ENCODE results near the gene KCNMA1.

The KCNMA1 gene

GRCh38 chr10:77586719-77587415, 50.7 kb downstream of the KCNMA1 start:
- peak; percentile 53 for DNase-seq (ENCODE audit: low read depth)
- no peak overlapping the region for H3K4me3 ChIP-seq (ENCODE audit: low read length)
- TF ChIP-seq CTCF (conservative IDR thresholded peaks at IDR 0.05; ENCODE audit: low read depth, low read length) = no peak

- no peak overlapping the region for H3K4me3 ChIP-seq (ENCODE audit: low read length)
- TF ChIP-seq CTCF (conservative IDR thresholded peaks at IDR 0.05; ENCODE audit: low read depth, low read length) = no peak
- no peak for DNase-seq (ENCODE audit: low read depth)
Observed at GRCh38 chr10:77584938-77585337, 52.7 kb downstream of the KCNMA1 start.

GRCh38 chr10:77583527-77583926, 54.1 kb downstream of the KCNMA1 start:
- no peak overlapping the region for H3K4me3 ChIP-seq (ENCODE audit: low read length)
- no peak for DNase-seq (ENCODE audit: low read depth)
- no peak for TF ChIP-seq CTCF (conservative IDR thresholded peaks at IDR 0.05; ENCODE audit: low read depth, low read length)

- no peak for DNase-seq (ENCODE audit: low read depth)
- H3K4me3 ChIP-seq (ENCODE audit: low read length) = no peak overlapping the region
- TF ChIP-seq CTCF (conservative IDR thresholded peaks at IDR 0.05; ENCODE audit: low read depth, low read length) = no peak
Observed at GRCh38 chr10:77582710-77583115, 54.9 kb downstream of the KCNMA1 start.

- TF ChIP-seq CTCF (conservative IDR thresholded peaks at IDR 0.05; ENCODE audit: low read depth, low read length) = no peak
- DNase-seq (ENCODE audit: low read depth) = no peak
Observed at GRCh38 chr10:77581738-77582137, 55.9 kb downstream of the KCNMA1 start.

GRCh38 chr10:77580482-77580881, 57.1 kb downstream of the KCNMA1 start:
- H3K4me3 ChIP-seq (ENCODE audit: low read length) = no peak overlapping the region
- no peak for DNase-seq (ENCODE audit: low read depth)
- TF ChIP-seq CTCF (conservative IDR thresholded peaks at IDR 0.05; ENCODE audit: low read depth, low read length) = no peak

More at GRCh38 chr10:77581738-77582137, 55.9 kb downstream of the KCNMA1 start:
- no peak overlapping the region for H3K4me3 ChIP-seq (ENCODE audit: low read length)

GRCh38 chr10:77578583-77579227, 58.9 kb downstream of the KCNMA1 start:
- DNase-seq (ENCODE audit: low read depth) = no peak
- no peak overlapping the region for H3K4me3 ChIP-seq (ENCODE audit: low read length)
- no peak for TF ChIP-seq CTCF (conservative IDR thresholded peaks at IDR 0.05; ENCODE audit: low read depth, low read length)

Measured in retinal pigment epithelial cell (primary cell).